ENCODE data around the gene GRIPAP1. TPM values are rescaled to one million over a fixed set of nuclear protein-coding genes. Genes with fewer than 3 reads are reported as not detected.
"Not testable (repeated sequence)": the region's sequence is repeated elsewhere in the genome, so short reads cannot be mapped to it uniquely, and the experiment has no call there.

The GRIPAP1 gene
- total RNA-seq, 5 donors from 2014 or later (not counting 1 experiment from before 2014, with no cell fraction given): 85.2 to 123 (median 104) TPM

DNA sequence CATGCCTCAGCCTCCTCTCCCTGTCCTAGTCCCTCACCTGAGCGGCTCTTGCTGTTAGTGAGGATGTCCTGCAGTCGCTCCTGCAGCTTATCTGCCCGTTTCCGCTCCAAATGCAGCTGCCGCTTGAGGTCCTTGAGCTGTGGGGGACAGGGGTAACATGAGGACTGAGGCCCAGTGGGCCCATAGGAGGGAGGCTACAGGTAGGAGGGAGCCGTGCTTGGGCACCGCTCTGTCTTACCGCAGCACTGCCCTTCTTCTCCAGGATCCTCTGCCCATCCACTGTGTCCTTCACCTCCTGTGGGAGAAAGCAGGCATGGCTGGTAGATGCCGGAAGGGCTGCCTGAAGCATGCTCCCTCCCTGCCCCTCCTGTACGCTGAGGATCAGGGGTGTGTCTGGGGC is 20.9 kb downstream of the GRIPAP1 start:
- Histone ChIP-seq H3K9me3 (no peaks in the 10 kb centered on the region), H3K4me3 (ENCODE audit: control insufficient read depth in 1 of 2, extremely low read depth in 1 of 2, low read length in 1 of 2) (no peak overlapping the region), H3K27me3 (replicated peaks in 1 of 2; ENCODE audit: control insufficient read depth in 2 of 2, extremely low read depth in 1 of 2, insufficient read depth in 2 of 2, low read length in 1 of 2) (no peaks in the 10 kb centered on the region), H3K27ac (ENCODE audit: low read length) (no peak overlapping the region), H3K4me1 (ENCODE audit: control insufficient read depth in 1 of 2, extremely low read depth in 1 of 2, insufficient read depth in 2 of 2, low read length in 2 of 2) (no peaks in the 10 kb centered on the region), H3K36me3 (ENCODE audit: control insufficient read depth in 2 of 2, extremely low read depth in 1 of 2, insufficient read depth in 1 of 2, low read length in 1 of 2) (peaks cover 3 to 51% of the 10 kb centered on the region in 2 donors)
- no peaks in the 10 kb centered on the region for H3K9me3 Mint-ChIP-seq
- H3K27ac Mint-ChIP-seq: no peak overlapping the region
- no peaks in the 10 kb centered on the region for H3K4me1 Mint-ChIP-seq
- ChIA-PET CTCF (interaction anchor here in 1 of 2 donors (0.5 kb wide), 1 partner anchor 1596 kb away, joined by 4 read pairs; no protein-coding TSS in a partner anchor), POLR2A (no interaction called here)
- WGBS (ENCODE audit: insufficient coverage): no CpG with 5 or more reads among the region's 10 CpGs
- DNase-seq: no peak
- peaks cover 33% of the 10 kb centered on the region for H3K36me3 Mint-ChIP-seq
- H3K27me3 Mint-ChIP-seq: peaks cover 0 to 9% of the 10 kb centered on the region in 2 donors
- H3K4me3 Mint-ChIP-seq: no peak overlapping the region
- ATAC-seq (replicated peaks in 1 of 4): no peak

DNA sequence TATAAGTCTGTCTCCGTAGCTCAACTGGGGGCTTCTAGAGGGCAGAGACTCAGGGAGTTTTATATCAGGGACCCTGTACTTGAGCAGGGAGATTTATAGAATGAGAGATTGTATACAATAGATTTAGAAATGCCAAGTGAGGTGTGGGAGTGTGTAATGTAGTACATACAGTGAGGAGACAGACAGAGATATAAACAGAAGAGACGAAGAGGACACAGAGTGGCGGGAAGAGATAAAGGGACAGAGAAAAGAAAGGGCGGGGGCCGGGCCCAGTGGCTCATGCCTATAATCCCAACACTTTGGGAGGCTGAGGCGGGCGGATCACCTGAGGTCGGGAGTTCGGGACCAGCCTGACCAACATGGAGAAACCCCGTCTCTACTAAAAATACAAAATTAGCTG is 21.7 kb downstream of the GRIPAP1 start:
- H3K4me1 Mint-ChIP-seq; H3K4me1 ChIP-seq (ENCODE audit: control insufficient read depth in 1 of 2, extremely low read depth in 1 of 2, insufficient read depth in 2 of 2, low read length in 2 of 2); CTCF ChIA-PET; POLR2A ChIA-PET; H3K27ac Mint-ChIP-seq; H3K27me3 ChIP-seq (replicated peaks in 1 of 2; ENCODE audit: control insufficient read depth in 2 of 2, extremely low read depth in 1 of 2, insufficient read depth in 2 of 2, low read length in 1 of 2); H3K4me3 ChIP-seq (ENCODE audit: control insufficient read depth in 1 of 2, extremely low read depth in 1 of 2, low read length in 1 of 2); H3K4me3 Mint-ChIP-seq; H3K27ac ChIP-seq (ENCODE audit: low read length); H3K9me3 ChIP-seq; H3K9me3 Mint-ChIP-seq; ATAC-seq (replicated peaks in 1 of 4); DNase-seq: not testable (repeated sequence)
- Mint-ChIP-seq H3K36me3 (peaks cover 33% of the 10 kb centered on the region), H3K27me3 (peaks cover 0 to 12% of the 10 kb centered on the region in 2 donors)
- WGBS (ENCODE audit: insufficient coverage): no CpG with 5 or more reads among the region's 10 CpGs
- H3K36me3 ChIP-seq (ENCODE audit: control insufficient read depth in 2 of 2, extremely low read depth in 1 of 2, insufficient read depth in 1 of 2, low read length in 1 of 2): peaks cover 3 to 57% of the 10 kb centered on the region in 2 donors

DNA sequence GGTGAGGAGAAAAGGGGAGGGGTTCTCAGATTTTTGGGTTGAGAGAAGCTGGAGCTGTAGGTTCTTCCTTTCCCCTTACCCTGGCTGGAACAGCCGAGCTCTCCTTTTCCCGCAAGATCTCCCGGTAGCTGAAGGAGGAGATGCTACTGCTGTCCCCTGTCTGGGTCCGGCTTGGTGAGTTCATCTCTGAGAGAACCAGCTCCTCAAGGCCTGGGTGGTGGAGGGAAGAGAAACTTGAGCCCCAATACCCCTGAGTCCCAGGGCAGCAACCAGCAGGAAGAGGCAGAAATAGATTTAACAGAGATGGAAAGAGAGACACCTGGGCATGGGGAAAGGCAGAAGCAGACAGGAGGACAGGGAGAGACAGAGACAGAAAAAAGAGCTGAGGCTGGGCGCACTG is 23.8 kb downstream of the GRIPAP1 start:
- ChIA-PET CTCF (no interaction called here), POLR2A (interaction anchor here (0.6 to 1.1 kb wide), 2 partner anchors 10 to 65 kb away, joined by 3 to 5 read pairs; partner anchors contain the start of gene TFE3 (in 1 of the 2))
- Mint-ChIP-seq H3K4me1 (peaks cover 0 to 3% (median under 1%) of the 10 kb centered on the region in 3 donors), H3K27ac (no peak overlapping the region), H3K36me3 (peaks cover 28% of the 10 kb centered on the region), H3K9me3 (no peaks in the 10 kb centered on the region), H3K27me3 (peaks cover 0 to 15% of the 10 kb centered on the region in 2 donors), H3K4me3 (no peak overlapping the region)
- Histone ChIP-seq H3K36me3 (ENCODE audit: control insufficient read depth in 2 of 2, extremely low read depth in 1 of 2, insufficient read depth in 1 of 2, low read length in 1 of 2) (peaks cover 3 to 51% of the 10 kb centered on the region in 2 donors), H3K27ac (ENCODE audit: low read length) (no peak overlapping the region), H3K9me3 (no peaks in the 10 kb centered on the region), H3K4me1 (ENCODE audit: control insufficient read depth in 1 of 2, extremely low read depth in 1 of 2, insufficient read depth in 2 of 2, low read length in 2 of 2) (no peaks in the 10 kb centered on the region), H3K4me3 (ENCODE audit: control insufficient read depth in 1 of 2, extremely low read depth in 1 of 2, low read length in 1 of 2) (no peak overlapping the region), H3K27me3 (replicated peaks in 1 of 2; ENCODE audit: control insufficient read depth in 2 of 2, extremely low read depth in 1 of 2, insufficient read depth in 2 of 2, low read length in 1 of 2) (no peaks in the 10 kb centered on the region)
- ATAC-seq (replicated peaks in 1 of 4) (no peak), DNase-seq (no peak)
- no CpG with 5 or more reads among the region's 5 CpGs for WGBS (ENCODE audit: insufficient coverage)

DNA sequence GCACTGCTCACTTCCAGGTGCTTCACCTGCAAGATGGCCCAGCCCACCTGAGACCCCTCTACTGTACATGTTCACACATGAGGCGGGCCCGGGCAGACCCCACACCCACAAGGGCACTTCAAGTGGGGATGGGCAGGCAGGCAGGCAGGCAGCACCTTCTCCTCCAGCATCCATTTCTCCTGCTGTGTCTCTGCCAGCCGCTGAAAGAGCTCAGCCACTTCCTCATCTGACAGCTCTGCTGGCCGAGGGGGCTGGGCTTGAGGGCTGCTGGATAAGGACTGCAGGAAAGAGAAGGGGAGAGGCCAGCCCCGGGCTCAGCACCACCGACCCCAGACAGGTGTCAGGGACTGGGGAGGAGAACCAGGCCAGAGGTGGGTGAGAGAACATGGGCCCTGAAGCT is 26.0 kb downstream of the GRIPAP1 start:
- Mint-ChIP-seq H3K4me1 (peaks cover 6 to 18% (median 15%) of the 10 kb centered on the region in 3 donors), H3K36me3 (peaks cover 29% of the 10 kb centered on the region), H3K9me3 (no peaks in the 10 kb centered on the region), H3K27ac (no peak overlapping the region), H3K4me3 (no peak overlapping the region), H3K27me3 (peaks cover 0 to 20% of the 10 kb centered on the region in 2 donors)
- Histone ChIP-seq H3K9me3 (no peaks in the 10 kb centered on the region), H3K27me3 (replicated peaks in 1 of 2; ENCODE audit: control insufficient read depth in 2 of 2, extremely low read depth in 1 of 2, insufficient read depth in 2 of 2, low read length in 1 of 2) (peaks cover 0 to 6% of the 10 kb centered on the region in 2 experiments), H3K27ac (ENCODE audit: low read length) (no peak overlapping the region), H3K4me3 (ENCODE audit: control insufficient read depth in 1 of 2, extremely low read depth in 1 of 2, low read length in 1 of 2) (no peak overlapping the region), H3K36me3 (ENCODE audit: control insufficient read depth in 2 of 2, extremely low read depth in 1 of 2, insufficient read depth in 1 of 2, low read length in 1 of 2) (peaks cover 0 to 32% of the 10 kb centered on the region in 2 donors), H3K4me1 (ENCODE audit: control insufficient read depth in 1 of 2, extremely low read depth in 1 of 2, insufficient read depth in 2 of 2, low read length in 2 of 2) (peaks cover 2 to 16% of the 10 kb centered on the region in 2 experiments)
- ATAC-seq (replicated peaks in 1 of 4) (no peak), DNase-seq (no peak)
- ChIA-PET POLR2A (no interaction called here), CTCF (no interaction called here)
- no CpG with 5 or more reads among the region's 6 CpGs for WGBS (ENCODE audit: insufficient coverage)

DNA sequence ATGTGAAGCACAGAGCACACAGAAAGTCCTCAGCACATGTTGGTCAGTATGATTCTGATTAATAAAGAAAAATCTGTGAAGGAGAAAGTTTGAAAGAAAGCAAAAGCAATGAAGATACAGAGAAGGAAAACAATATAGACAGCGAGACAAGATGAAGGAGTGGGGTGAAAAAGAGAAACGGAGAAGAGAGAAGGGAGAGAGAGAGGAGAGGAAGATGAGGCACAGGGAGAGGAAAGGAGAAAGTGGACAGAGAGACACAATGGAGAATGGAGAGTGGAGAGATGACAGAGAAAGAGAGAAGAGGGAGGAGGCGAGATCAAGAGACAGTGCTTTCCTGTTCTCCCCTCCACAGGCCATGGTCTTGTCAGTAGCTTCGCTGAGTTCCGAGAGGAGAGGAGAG is 26.5 kb downstream of the GRIPAP1 start:
- H3K9me3 ChIP-seq: no peaks in the 10 kb centered on the region
- H3K36me3 ChIP-seq (ENCODE audit: control insufficient read depth in 2 of 2, extremely low read depth in 1 of 2, insufficient read depth in 1 of 2, low read length in 1 of 2): peaks cover 0 to 28% of the 10 kb centered on the region in 2 donors
- Mint-ChIP-seq H3K36me3 (peaks cover 26% of the 10 kb centered on the region), H3K27me3 (peaks cover 0 to 20% of the 10 kb centered on the region in 2 donors), H3K27ac (no peak overlapping the region), H3K4me1 (peaks cover 6 to 20% (median 18%) of the 10 kb centered on the region in 3 donors), H3K4me3 (no peak overlapping the region), H3K9me3 (no peaks in the 10 kb centered on the region)
- CTCF ChIA-PET: no interaction called here
- WGBS (ENCODE audit: insufficient coverage): no CpG with 5 or more reads among the region's 5 CpGs
- H3K4me3 ChIP-seq (ENCODE audit: control insufficient read depth in 1 of 2, extremely low read depth in 1 of 2, low read length in 1 of 2): no peak overlapping the region
- no peak overlapping the region for H3K27ac ChIP-seq (ENCODE audit: low read length)
- H3K27me3 ChIP-seq (replicated peaks in 1 of 2; ENCODE audit: control insufficient read depth in 2 of 2, extremely low read depth in 1 of 2, insufficient read depth in 2 of 2, low read length in 1 of 2): peaks cover 0 to 8% of the 10 kb centered on the region in 2 experiments
- DNase-seq (no peak), ATAC-seq (replicated peaks in 1 of 4) (no peak)
- peaks cover 2 to 16% of the 10 kb centered on the region in 2 experiments for H3K4me1 ChIP-seq (ENCODE audit: control insufficient read depth in 1 of 2, extremely low read depth in 1 of 2, insufficient read depth in 2 of 2, low read length in 2 of 2)
- POLR2A ChIA-PET: no interaction called here

DNA sequence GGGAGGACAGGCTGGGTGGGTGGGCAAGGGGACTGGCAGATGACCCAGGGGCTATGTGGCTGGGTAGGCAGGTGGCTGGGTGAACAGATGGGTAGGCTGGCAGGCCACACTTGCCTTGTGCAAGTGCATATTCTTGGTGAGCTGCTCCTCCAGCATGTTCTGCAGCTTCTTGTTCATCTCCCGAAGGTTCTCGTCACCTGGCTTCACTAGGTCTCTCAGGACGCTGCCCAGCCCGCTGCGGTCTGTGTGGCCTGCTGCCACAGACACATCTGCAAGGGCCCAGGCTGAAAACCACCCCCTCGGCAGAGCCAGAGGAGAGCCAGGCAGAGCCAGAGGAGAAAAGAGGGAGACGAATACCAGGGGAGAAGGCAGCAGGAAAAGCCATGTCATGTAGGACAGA is 27.0 kb downstream of the GRIPAP1 start:
- ChIA-PET CTCF (interaction anchor here in 1 of 2 donors (0.6 kb wide), 1 partner anchor 217 kb away, joined by 9 read pairs; no protein-coding TSS in a partner anchor), POLR2A (no interaction called here)
- no peak overlapping the region for H3K4me3 Mint-ChIP-seq
- Histone ChIP-seq H3K4me1 (ENCODE audit: control insufficient read depth in 1 of 2, extremely low read depth in 1 of 2, insufficient read depth in 2 of 2, low read length in 2 of 2) (peaks cover 2 to 16% of the 10 kb centered on the region in 2 experiments), H3K27ac (ENCODE audit: low read length) (no peak overlapping the region), H3K36me3 (ENCODE audit: control insufficient read depth in 2 of 2, extremely low read depth in 1 of 2, insufficient read depth in 1 of 2, low read length in 1 of 2) (peaks cover 0 to 28% of the 10 kb centered on the region in 2 donors), H3K4me3 (ENCODE audit: control insufficient read depth in 1 of 2, extremely low read depth in 1 of 2, low read length in 1 of 2) (no peak overlapping the region), H3K27me3 (replicated peaks in 1 of 2; ENCODE audit: control insufficient read depth in 2 of 2, extremely low read depth in 1 of 2, insufficient read depth in 2 of 2, low read length in 1 of 2) (peaks cover 0 to 8% of the 10 kb centered on the region in 2 experiments), H3K9me3 (no peaks in the 10 kb centered on the region)
- H3K4me1 Mint-ChIP-seq: peaks cover 6 to 22% (median 18%) of the 10 kb centered on the region in 3 donors
- WGBS (ENCODE audit: insufficient coverage): no CpG with 5 or more reads among the region's 7 CpGs
- peaks cover 26% of the 10 kb centered on the region for H3K36me3 Mint-ChIP-seq
- DNase-seq (no peak), ATAC-seq (replicated peaks in 1 of 4) (no peak)
- H3K27ac Mint-ChIP-seq: no peak overlapping the region
- peaks cover 0 to 20% of the 10 kb centered on the region in 2 donors for H3K27me3 Mint-ChIP-seq
- H3K9me3 Mint-ChIP-seq: no peaks in the 10 kb centered on the region

Data from T-cell (primary cell).